HG02870 (cell line): Measurements from ENCODE around the gene PLXND1.

Source experiments
- ATAC-seq: cut with Tn5 transposase; IDR thresholded peaks from one replicate; pipeline ENCODE4 v1.9.1; 2021; ENCODE audit warnings: mild to moderate bottlenecking, moderate library complexity; ENCODE audit not compliant: unreplicated experiment

Gene PLXND1

GRCh38 chr3:129585949-129586657 lies 20.4 kb downstream of the PLXND1 start:
- no peak for ATAC-seq

- ATAC-seq: no peak
Observed at GRCh38 chr3:129584631-129585030, 21.8 kb downstream of the PLXND1 start.

- peak; percentile 68 for ATAC-seq
Observed at GRCh38 chr3:129583289-129583688, 23.2 kb downstream of the PLXND1 start.

- no peak for ATAC-seq
Observed at GRCh38 chr3:129582799-129583198, 23.7 kb downstream of the PLXND1 start.

GRCh38 chr3:129581623-129582022 lies 24.9 kb downstream of the PLXND1 start:
- ATAC-seq: no peak

- ATAC-seq: no peak
Observed at GRCh38 chr3:129579991-129580390, 26.5 kb downstream of the PLXND1 start.

- ATAC-seq: peak; percentile 55
Observed at GRCh38 chr3:129577925-129578786, 28.3 kb downstream of the PLXND1 start.

GRCh38 chr3:129577366-129577765 lies 29.1 kb downstream of the PLXND1 start:
- no peak for ATAC-seq

GRCh38 chr3:129576514-129577352 lies 29.7 kb downstream of the PLXND1 start:
- ATAC-seq: no peak

GRCh38 chr3:129575997-129576384 lies 30.5 kb downstream of the PLXND1 start:
- ATAC-seq: no peak

- no peak for ATAC-seq
Observed at GRCh38 chr3:129575233-129575996, 31.1 kb downstream of the PLXND1 start.

- ATAC-seq: no peak
Observed at GRCh38 chr3:129574206-129574605, 32.3 kb downstream of the PLXND1 start.

GRCh38 chr3:129573493-129573892 lies 33.0 kb downstream of the PLXND1 start:
- ATAC-seq: no peak

GRCh38 chr3:129572603-129573002 lies 33.9 kb downstream of the PLXND1 start:
- ATAC-seq: no peak

- ATAC-seq: no peak
Observed at GRCh38 chr3:129571605-129572547, 34.6 kb downstream of the PLXND1 start.

GRCh38 chr3:129569856-129570255 lies 36.6 kb downstream of the PLXND1 start:
- ATAC-seq: no peak

- ATAC-seq: no peak
Observed at GRCh38 chr3:129567939-129568338, 38.5 kb downstream of the PLXND1 start.

GRCh38 chr3:129567176-129567705 lies 39.2 kb downstream of the PLXND1 start:
- ATAC-seq: no peak

GRCh38 chr3:129565902-129566301 lies 40.6 kb downstream of the PLXND1 start:
- ATAC-seq: no peak
